Gastrocnemius medialis (tissue), 4 donors: ENCODE results near the gene GAPVD1. TPM values are rescaled to one million over a fixed set of nuclear protein-coding genes. Genes with fewer than 3 reads are reported as not detected.
"Not testable (repeated sequence)": the region's sequence is repeated elsewhere in the genome, so short reads cannot be mapped to it uniquely, and the experiment has no call there.

Experiments used
- ATAC-seq, 2 donors: fragments of 150-250 bp; one replicate each; pipeline ENCODE4 v1.9.1; 2016
- DNase-seq, 2 donors: peaks; one replicate each; pipeline ENCODE4 v3.0.0-alpha.2; 2019
- H3K27ac ChIP-seq, 4 donors: fragments of 200-600 bp; sonication (generic); 1 replicate in 1 of 4; 2 replicates in 3 of 4; pipeline ENCODE4 v1.5.1; 2016 to 2018; ENCODE audit warnings: mild to moderate bottlenecking in 2 of 4, moderate library complexity in 1 of 4
- H3K27me3 ChIP-seq, 3 donors: fragments of 200-600 bp; sonication (generic) in 2 of 3; 1 replicate in 1 of 3; 2 replicates in 2 of 3; pipeline versions ENCODE4 v1.5.1 to v1.6.0; 2016 to 2019; ENCODE audit warnings: mild to moderate bottlenecking in 1 of 3, moderate library complexity in 1 of 3
- H3K36me3 ChIP-seq, 2 donors: fragments of 200-600 bp; sonication (generic) in 1 of 2; one replicate each; pipeline ENCODE4 v1.5.1; 2017 to 2018
- H3K4me1 ChIP-seq, 2 donors: fragments of 200-600 bp; sonication (generic) in 1 of 2; one replicate each; pipeline ENCODE4 v1.5.1; 2016 to 2017; ENCODE audit warnings: mild to moderate bottlenecking in 2 of 2
- H3K4me3 ChIP-seq, 4 donors: fragments of 200-600 bp; sonication (generic) in 3 of 4; 1 replicate in 1 of 4; 2 replicates in 3 of 4; pipeline ENCODE4 v1.5.1; 2016 to 2019; ENCODE audit warnings: mild to moderate bottlenecking in 2 of 4
- H3K9me3 ChIP-seq, 3 donors: fragments of 200-600 bp; sonication (generic) in 2 of 3; 1 replicate in 1 of 3; 2 replicates in 2 of 3; pipeline ENCODE4 v1.5.1; 2016 to 2019
- CTCF ChIP-seq, 5 experiments: fragments of 450-650 bp in 3 of 5; fragments of 200-600 bp in 2 of 5; sonication (generic) in 2 of 5; IDR thresholded peaks in 4 of 5; conservative IDR thresholded peaks in 1 of 5; 1 replicate in 4 of 5; 2 replicates in 1 of 5; pipeline ENCODE4 v1.5.1; 2016 to 2019; ENCODE audit warnings: antibody characterized with exemption in 5 of 5, mild to moderate bottlenecking in 3 of 5, moderate library complexity in 3 of 5
- POLR2A ChIP-seq, 2 donors: fragments of 450-650 bp; IDR thresholded peaks; one replicate each; pipeline ENCODE4 v1.6.1; 2017; ENCODE audit warnings: antibody characterized with exemption in 2 of 2, mild to moderate bottlenecking in 2 of 2, moderate library complexity in 2 of 2
- in situ Hi-C, 4 donors: fragments of 200-750 bp; cut with MboI; loops; one replicate each; pipeline versions ENCODE4 v1.15.0 to v1.8.0; 2017; ENCODE audit warnings: low sequenced_read_pairs in 4 of 4
- intact Hi-C: fragments of 100-400 bp; cut with DNase I; formaldehyde crosslinking; loops from one replicate; pipeline ENCODE4 v1.15.1; 2023; ENCODE audit warnings: low total_unique reads
- total RNA-seq, 4 donors: library from RNA; depleted of rRNA; stranded (reverse); fragments of >200 nt; gene quantifications; one replicate each; pipeline versions ENCODE4 v1.1.0 to v1.2.3, GENCODE V29; 2016

Gene GAPVD1
- total RNA-seq, 4 donors from 2014 or later, result 46.9 to 66.8 (median 53.6) TPM

- no peak overlapping the region for H3K27ac ChIP-seq
- ATAC-seq, result no peak
- no peak for DNase-seq
- H3K4me1 ChIP-seq, result no peaks in the 10 kb centered on the region
- H3K36me3 ChIP-seq, result peaks cover 0 to 67% of the 10 kb centered on the region in 2 donors
- no peaks in the 10 kb centered on the region for H3K27me3 ChIP-seq
- H3K4me3 ChIP-seq, result no peak overlapping the region
- intact Hi-C loops, result no loop called here
- TF ChIP-seq CTCF (IDR thresholded peaks at IDR 0.05 in 4 of 5, conservative IDR thresholded peaks at IDR 0.05 in 1 of 5), result no peak
- TF ChIP-seq POLR2A (IDR thresholded peaks at IDR 0.05), result no peak
- no peaks in the 10 kb centered on the region for H3K9me3 ChIP-seq
- in situ Hi-C loops, result no loop called here
These were observed 42.6 kb downstream of the GAPVD1 start for GRCh38 chr9:125304273-125304672.

GRCh38 chr9:125312411-125312810 is 50.8 kb downstream of the GAPVD1 start:
- Histone ChIP-seq H3K36me3 (peaks cover 2 to 74% of the 10 kb centered on the region in 2 donors), H3K27me3 (no peaks in the 10 kb centered on the region), H3K4me1 (no peaks in the 10 kb centered on the region), H3K4me3 (no peak overlapping the region), H3K27ac (no peak overlapping the region), H3K9me3 (no peaks in the 10 kb centered on the region)
- DNase-seq, result no peak
- ATAC-seq, result no peak
- TF ChIP-seq CTCF (IDR thresholded peaks at IDR 0.05 in 4 of 5, conservative IDR thresholded peaks at IDR 0.05 in 1 of 5), result no peak
- TF ChIP-seq POLR2A (IDR thresholded peaks at IDR 0.05), result no peak
- intact Hi-C loops, result no loop called here
- in situ Hi-C loops, result no loop called here

- H3K27ac ChIP-seq, H3K4me1 ChIP-seq, in situ Hi-C loops, H3K4me3 ChIP-seq, H3K27me3 ChIP-seq, intact Hi-C loops, ATAC-seq, DNase-seq, H3K9me3 ChIP-seq: not testable (repeated sequence)
- H3K36me3 ChIP-seq, result peaks cover 2 to 69% of the 10 kb centered on the region in 2 donors
These were observed 54.7 kb downstream of the GAPVD1 start for GRCh38 chr9:125316359-125316758.

- no peaks in the 10 kb centered on the region for H3K4me1 ChIP-seq
- in situ Hi-C loops, result no loop called here
- H3K9me3 ChIP-seq, result no peaks in the 10 kb centered on the region
- H3K27me3 ChIP-seq, result no peaks in the 10 kb centered on the region
- peaks cover 2 to 60% of the 10 kb centered on the region in 2 donors for H3K36me3 ChIP-seq
- no peak overlapping the region for H3K27ac ChIP-seq
- intact Hi-C loops, result no loop called here
- ATAC-seq, result no peak
- TF ChIP-seq POLR2A (IDR thresholded peaks at IDR 0.05), result no peak
- TF ChIP-seq CTCF (IDR thresholded peaks at IDR 0.05 in 4 of 5, conservative IDR thresholded peaks at IDR 0.05 in 1 of 5), result no peak
- H3K4me3 ChIP-seq, result no peak overlapping the region
- DNase-seq, result no peak
These were observed 56.1 kb downstream of the GAPVD1 start for GRCh38 chr9:125317704-125318103.

GRCh38 chr9:125321496-125321895 is 59.9 kb downstream of the GAPVD1 start:
- Histone ChIP-seq H3K27ac (no peak overlapping the region), H3K27me3 (no peaks in the 10 kb centered on the region), H3K4me1 (no peaks in the 10 kb centered on the region), H3K9me3 (no peaks in the 10 kb centered on the region), H3K36me3 (peaks cover 0 to 55% of the 10 kb centered on the region in 2 donors), H3K4me3 (no peak overlapping the region)
- in situ Hi-C loops (no loop called here), intact Hi-C loops (no loop called here)
- TF ChIP-seq CTCF (IDR thresholded peaks at IDR 0.05 in 4 of 5, conservative IDR thresholded peaks at IDR 0.05 in 1 of 5), result no peak
- TF ChIP-seq POLR2A (IDR thresholded peaks at IDR 0.05), result no peak
- no peak for ATAC-seq
- no peak for DNase-seq
